IMR-90 (cell line): ENCODE measurements around the gene TSC22D3. TPM values are rescaled to one million over a fixed set of nuclear protein-coding genes. Genes with fewer than 3 reads are reported as not detected.

Experiments
- ATAC-seq: fragments of 200-7000 bp; cut with Tn5 transposase; 2 replicates; pipeline ENCODE4 v1.9.1; 2020; ENCODE audit warnings: low read depth, mild to moderate bottlenecking, moderate library complexity
- BruUV-seq: library from RNA; stranded (reverse); fragments of 400-500 nt; replicated peaks from 2 replicates; lab custom pipeline; 2021; lab: Mats Ljungman, UMichigan
- CTCF ChIA-PET: fragments of 300-600 bp; formaldehyde crosslinking; extraction: SDS; loops from one replicate; lab custom pipeline; 2021; ENCODE audit warnings: antibody characterized with exemption; lab: Yijun Ruan, JAX
- POLR2A ChIA-PET: fragments of 300-600 bp; sonication (Branson Sonifier 250); formaldehyde crosslinking; loops from one replicate; lab custom pipeline; 2022; ENCODE audit warnings: antibody characterized with exemption; ENCODE audit not compliant: unreplicated experiment; lab: Charles Lee
- DNase-seq: peaks from one replicate; pipeline ENCODE4 v3.0.0; 2013
- H2AFZ ChIP-seq: replicated peaks from 2 replicates; pipeline ENCODE3; 2013; ENCODE audit warnings: low read length, mild to moderate bottlenecking; ENCODE audit not compliant: poor library complexity
- H2AK5ac ChIP-seq: 2 replicates; pipeline ENCODE4 v1.6.1; 2013; ENCODE audit warnings: low read depth, low read length, inconsistent platforms
- H2AK9ac ChIP-seq: replicated peaks from 2 replicates; pipeline ENCODE3; 2013; ENCODE audit warnings: mild to moderate bottlenecking, low read depth, low read length, moderate library complexity; ENCODE audit not compliant: poor library complexity
- H2BK120ac ChIP-seq: 2 replicates; pipeline ENCODE4 v1.6.1; 2013; ENCODE audit warnings: low read depth, low read length, inconsistent platforms
- H2BK15ac ChIP-seq: 3 replicates; pipeline ENCODE4 v1.6.1; 2013; ENCODE audit warnings: low read depth, low read length, inconsistent platforms
- H2BK20ac ChIP-seq: 2 replicates; pipeline ENCODE4 v1.6.1; 2013; ENCODE audit warnings: low read depth, mild to moderate bottlenecking, inconsistent platforms, low read length, moderate library complexity
- H2BK5ac ChIP-seq: 2 replicates; pipeline ENCODE4 v1.6.1; 2013; ENCODE audit warnings: mild to moderate bottlenecking, low read depth, low read length, inconsistent platforms; ENCODE audit not compliant: poor library complexity, severe bottlenecking
- H3K14ac ChIP-seq: replicated peaks from 2 replicates; pipeline ENCODE4 v1.6.1; 2013; ENCODE audit warnings: low read depth, low read length, inconsistent platforms
- H3K18ac ChIP-seq: 2 replicates; pipeline ENCODE4 v1.6.1; 2013; ENCODE audit warnings: low read depth, low read length, control low read depth
- H3K23ac ChIP-seq: 2 replicates; pipeline ENCODE4 v1.6.1; 2013; ENCODE audit warnings: low read depth, low read length, inconsistent platforms
- H3K27ac ChIP-seq: 2 replicates; pipeline ENCODE4 v1.5.1; 2013; ENCODE audit warnings: mild to moderate bottlenecking, control low read depth, low read length; ENCODE audit not compliant: insufficient read depth
- H3K27me3 ChIP-seq: 2 replicates; pipeline ENCODE4 v1.6.1; 2013; ENCODE audit warnings: low read length; ENCODE audit not compliant: control insufficient read depth, insufficient read depth
- H3K36me3 ChIP-seq: 2 replicates; pipeline ENCODE4 v1.6.1; 2013; ENCODE audit warnings: low read length, mixed read lengths; ENCODE audit not compliant: control insufficient read depth, insufficient read depth
- H3K4ac ChIP-seq: 2 replicates; pipeline ENCODE4 v1.6.1; 2013; ENCODE audit warnings: low read depth, low read length, inconsistent platforms
- H3K4me1 ChIP-seq: 2 replicates; pipeline ENCODE4 v1.6.1; 2013; ENCODE audit warnings: low read length, mixed read lengths; ENCODE audit not compliant: control insufficient read depth, insufficient read depth
- H3K4me2 ChIP-seq: 2 replicates; pipeline ENCODE4 v1.6.1; 2013; ENCODE audit warnings: low read depth, mild to moderate bottlenecking, control low read depth, low read length, moderate library complexity
- H3K4me3 ChIP-seq: 2 replicates; pipeline ENCODE4 v1.5.1; 2013; ENCODE audit warnings: low read depth, mild to moderate bottlenecking, control low read depth, low read length, moderate library complexity; ENCODE audit not compliant: insufficient read depth
- H3K56ac ChIP-seq: 2 replicates; pipeline ENCODE4 v1.6.1; 2013; ENCODE audit warnings: low read length, inconsistent platforms; ENCODE audit not compliant: insufficient read depth; ENCODE audit errors: extremely low read depth
- H3K79me1 ChIP-seq, 2 experiments: 2 replicates each; pipeline ENCODE4 v1.6.1; 2013; ENCODE audit warnings: low read length in 2 of 2, inconsistent platforms in 1 of 2, low read depth in 1 of 2
- H3K9ac ChIP-seq: 2 replicates; pipeline ENCODE4 v1.6.1; 2013; ENCODE audit warnings: low read depth, low read length, control low read depth
- H3K9me1 ChIP-seq: 2 replicates; pipeline ENCODE4 v1.6.1; 2013; ENCODE audit warnings: low read length, inconsistent platforms; ENCODE audit not compliant: insufficient read depth
- H3K9me3 ChIP-seq: 2 replicates; pipeline ENCODE4 v1.6.1; 2013; ENCODE audit warnings: low read length; ENCODE audit not compliant: control insufficient read depth, insufficient read depth
- H4K20me1 ChIP-seq: 2 replicates; pipeline ENCODE4 v1.6.1; 2013; ENCODE audit warnings: low read length, inconsistent platforms; ENCODE audit not compliant: insufficient read depth
- H4K5ac ChIP-seq: 2 replicates; pipeline ENCODE4 v1.6.1; 2013; ENCODE audit warnings: mild to moderate bottlenecking, low read depth, low read length, control low read depth
- H4K8ac ChIP-seq, 2 experiments: 2 replicates each; pipeline ENCODE4 v1.6.1; 2013; ENCODE audit warnings: low read depth in 2 of 2, low read length in 2 of 2, control low read depth in 1 of 2, inconsistent platforms in 1 of 2
- H4K91ac ChIP-seq: 2 replicates; pipeline ENCODE4 v1.6.1; 2013; ENCODE audit warnings: low read depth, low read length, inconsistent platforms; ENCODE audit not compliant: insufficient read depth
- FOS ChIP-seq: fragments of 150-350 bp; IDR thresholded peaks from 2 replicates; pipeline ENCODE4 v1.6.1; 2016; ENCODE audit warnings: low read depth, low read length
- whole genome bisulfite sequencing, 2 experiments: methylation state at CpG; one replicate each; pipeline versions ENCODE4 v1.1.5 to v1.1.7; 2013; ENCODE audit warnings: missing lambda C conversion rate in 2 of 2; ENCODE audit not compliant: insufficient read length in 1 of 2; ENCODE audit errors: extremely low coverage in 2 of 2; 5-methylcytosine and 5-hydroxymethylcytosine counted together
- dilution Hi-C: fragments of 300-500 bp; cut with HindIII; formaldehyde crosslinking; loops from one replicate; pipeline ENCODE4 v1.14.3; 2018; ENCODE audit warnings: low sequenced_read_pairs; ENCODE audit not compliant: unreplicated experiment
- in situ Hi-C: fragments of 300-500 bp; cut with MboI; formaldehyde crosslinking; loops from 3 replicates; pipeline ENCODE4 v1.14.3; 2019; ENCODE audit warnings: low sequenced_read_pairs, inconsistent platforms, mixed read lengths
- intact Hi-C: fragments of 100-400 bp; cut with micrococcal nuclease; formaldehyde crosslinking; loops from 2 replicates; pipeline ENCODE4 v1.10.0; 2022
- polyA plus RNA-seq, 3 experiments: library from polyadenylated mRNA; depleted of rRNA; stranded (reverse); fragments of >200 nt; gene quantifications; 2 replicates each; pipeline ENCODE4 v1.2.3, GENCODE V29; 2012; ENCODE audit warnings: low replicate concordance in 1 of 3
- total RNA-seq: library from RNA; depleted of rRNA; stranded (reverse); fragments of >200 nt; gene quantifications from 2 replicates; pipeline ENCODE4 v1.2.3, GENCODE V29; 2012

TSC22D3 gene
- total and polyA plus RNA-seq, 2 of the 4 experiments (the other 2 are of a cell fraction) = 9.9 to 14.0 TPM

GRCh38 chrX:107734646-107735045 lies 40.9 kb downstream of the TSC22D3 start:
- Histone ChIP-seq H3K9me1 (no peaks in the 10 kb centered on the region), H3K4me3 (no peak overlapping the region), H3K4ac (no peak overlapping the region), H2BK120ac (no peak overlapping the region), H2AFZ (no peak overlapping the region), H3K56ac (no peak overlapping the region), H2AK5ac (no peak overlapping the region), H2BK15ac (no peak overlapping the region), H3K9me3 (no peaks in the 10 kb centered on the region), H3K4me2 (no peak overlapping the region), H4K8ac (no peak overlapping the region), H2AK9ac (no peak overlapping the region), H3K27ac (no peak overlapping the region), H3K23ac (no peak overlapping the region), H3K79me1 (no peaks in the 10 kb centered on the region), H4K91ac (no peak overlapping the region), H2BK5ac (no peak overlapping the region), H3K9ac (no peak overlapping the region), H2BK20ac (no peak overlapping the region), H3K36me3 (no peaks in the 10 kb centered on the region), H3K18ac (no peak overlapping the region), H3K27me3 (peaks cover 22% of the 10 kb centered on the region), H4K5ac (no peak overlapping the region), H4K20me1 (peaks cover 4% of the 10 kb centered on the region; the same call in 1 of the 2 replicates), H3K14ac (no peak overlapping the region), H3K4me1 (peaks cover 5% of the 10 kb centered on the region)
- ChIA-PET POLR2A (no interaction called here), CTCF (interaction anchor here (0.5 kb wide), 1 partner anchor 90 kb away, joined by 4 read pairs; no protein-coding TSS in a partner anchor)
- in situ Hi-C loops (no loop called here), dilution Hi-C loops (no loop called here), intact Hi-C loops (no loop called here)
- DNase-seq (no peak), ATAC-seq (no peak)
- BruUV-seq = no TSS peak
- no peak for TF ChIP-seq FOS
- WGBS, 2 experiments = no CpG with 5 or more reads among the region's 3 CpGs
